HPDE6-E6E7 (cell line): ENCODE results near the gene DNAJC12.
"Not testable (repeated sequence)": the region's sequence is repeated elsewhere in the genome, so short reads cannot be mapped to it uniquely, and the experiment has no call there.

Experiments used
- DNase-seq: peaks from one replicate; pipeline ENCODE4 v3.0.0; 2011; ENCODE audit warnings: missing footprints; ENCODE audit errors: extremely low spot score

Gene DNAJC12

GRCh38 chr10:67793313-67793712, 44.7 kb downstream of the DNAJC12 start:
- no peak for DNase-seq

DNA sequence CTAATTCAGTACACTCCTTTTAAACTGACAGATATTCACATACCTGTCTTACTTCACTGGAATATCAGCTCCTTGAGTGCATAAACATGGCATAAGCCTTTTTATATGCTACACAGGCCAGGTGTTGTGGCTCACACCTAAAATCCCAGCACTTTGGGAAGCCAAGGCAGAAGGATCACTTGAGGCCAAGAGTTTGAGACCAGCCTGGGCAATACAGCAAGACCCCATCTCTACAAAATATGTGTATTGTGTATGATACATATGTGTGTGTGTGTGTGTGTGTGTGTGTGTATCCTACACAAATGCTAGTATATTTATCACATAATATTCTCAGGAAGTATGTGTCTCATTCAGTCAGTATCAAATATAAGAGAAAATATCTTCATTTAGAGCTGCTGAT, 45.3 kb downstream of the DNAJC12 start:
- DNase-seq: no peak

- DNase-seq: no peak
Measured at GRCh38 chr10:67790534-67791408, 47.2 kb downstream of the DNAJC12 start.

GRCh38 chr10:67789769-67790168, 48.2 kb downstream of the DNAJC12 start:
- DNase-seq: no peak

DNA sequence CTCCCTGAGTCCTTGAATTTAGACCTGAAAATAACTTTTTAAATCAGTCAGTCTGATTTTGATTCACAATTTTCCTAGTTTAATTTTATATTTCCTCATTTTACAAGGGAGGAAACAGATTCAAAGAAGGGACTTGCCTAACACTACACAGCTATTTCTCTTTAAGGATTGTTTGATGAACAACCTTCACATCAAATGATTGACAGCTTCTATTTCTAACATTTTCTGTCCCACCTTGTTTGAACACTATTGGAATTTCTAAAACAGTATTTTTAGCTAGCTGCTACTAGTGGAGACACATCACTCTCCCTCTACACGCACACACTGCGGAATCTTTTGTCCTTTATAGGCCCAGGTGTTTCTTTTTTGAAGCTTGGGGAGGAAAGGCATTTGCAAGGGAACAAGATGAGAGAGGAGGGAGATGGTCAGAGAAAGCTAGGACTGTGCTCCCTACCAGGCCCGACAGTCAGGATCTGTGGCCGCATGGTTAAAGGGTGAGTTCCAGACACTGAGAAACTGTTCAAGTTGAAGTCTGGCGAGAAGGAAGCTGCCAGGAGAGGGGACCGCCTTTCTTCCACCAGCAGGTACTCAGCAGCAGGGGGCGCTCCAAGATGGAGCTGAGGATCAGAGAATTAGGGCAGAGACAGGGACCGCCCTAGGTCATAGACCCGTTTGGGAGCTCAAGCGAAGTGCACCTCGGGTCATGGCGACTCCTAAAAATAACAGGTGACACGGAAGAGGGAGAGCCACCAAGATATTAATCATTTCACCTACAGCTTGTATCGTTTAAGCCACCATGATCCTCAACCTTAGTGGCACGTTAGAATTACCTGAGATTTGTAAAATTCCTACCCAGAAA, 49.7 kb downstream of the DNAJC12 start:
- DNase-seq: peak; percentile 60

DNA sequence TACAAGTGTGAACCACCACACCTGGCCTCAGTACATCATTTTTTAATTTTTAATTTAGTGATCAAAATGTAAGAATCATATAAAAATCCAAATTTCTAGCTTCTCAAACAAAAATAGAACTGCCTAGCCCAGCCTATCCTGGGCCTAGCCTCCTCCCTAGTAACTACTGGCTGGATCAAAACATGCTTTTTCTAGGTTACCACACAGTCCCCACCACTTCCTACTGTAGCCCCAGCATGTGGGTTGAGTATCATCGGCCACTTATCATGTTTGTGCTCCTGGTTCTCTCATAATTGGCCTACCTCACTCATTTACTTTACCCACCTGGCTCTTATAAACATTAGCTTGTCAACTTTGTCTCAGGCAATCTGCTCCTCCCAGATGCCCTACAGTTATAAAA, 52.9 kb downstream of the DNAJC12 start:
- no peak for DNase-seq

- no peak for DNase-seq
Measured at GRCh38 chr10:67784474-67784873, 53.5 kb downstream of the DNAJC12 start.

GRCh38 chr10:67783606-67784294, 54.2 kb downstream of the DNAJC12 start:
- DNase-seq: no peak

GRCh38 chr10:67782530-67782929, 55.5 kb downstream of the DNAJC12 start:
- no peak for DNase-seq

- DNase-seq: no peak
Measured at GRCh38 chr10:67780759-67781538, 57.0 kb downstream of the DNAJC12 start.

- not testable (repeated sequence) for DNase-seq
Measured at GRCh38 chr10:67780204-67780621, 57.8 kb downstream of the DNAJC12 start.

DNA sequence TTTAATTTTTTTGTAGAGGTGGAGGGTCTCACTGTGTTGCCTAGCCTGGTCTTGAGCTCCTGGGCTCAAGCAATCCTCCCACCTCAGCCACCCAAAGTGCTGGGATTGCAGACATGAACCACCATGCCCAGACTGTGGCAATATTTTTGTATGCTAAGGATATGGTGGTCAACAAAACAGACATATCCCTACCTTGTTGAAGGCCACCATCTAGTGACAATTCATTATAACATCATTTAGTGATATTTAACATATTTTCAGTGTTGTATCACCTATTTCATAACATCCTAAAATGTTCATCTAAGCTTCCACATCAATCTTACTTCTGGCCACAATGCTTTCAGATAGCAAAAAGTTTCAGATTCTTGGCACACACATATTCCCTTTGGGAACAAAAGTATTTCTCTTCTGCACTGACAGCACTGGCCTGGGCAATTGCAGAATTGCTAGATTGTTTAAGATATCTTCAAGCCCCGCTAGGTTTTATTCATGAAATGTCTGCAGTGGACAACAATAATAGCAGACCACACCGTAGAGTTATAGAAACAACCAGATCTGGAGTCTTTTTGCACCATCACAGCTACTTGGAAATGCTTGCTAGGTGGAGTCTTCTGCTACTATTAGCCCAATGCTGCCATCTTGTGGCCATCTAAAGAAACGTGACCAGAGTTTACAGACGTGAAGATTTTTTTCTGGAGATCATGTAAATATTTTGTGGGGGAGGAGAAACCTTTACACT, 58.4 kb downstream of the DNAJC12 start:
- peak; percentile 33 for DNase-seq

GRCh38 chr10:67776371-67776770, 61.6 kb downstream of the DNAJC12 start:
- no peak for DNase-seq

DNA sequence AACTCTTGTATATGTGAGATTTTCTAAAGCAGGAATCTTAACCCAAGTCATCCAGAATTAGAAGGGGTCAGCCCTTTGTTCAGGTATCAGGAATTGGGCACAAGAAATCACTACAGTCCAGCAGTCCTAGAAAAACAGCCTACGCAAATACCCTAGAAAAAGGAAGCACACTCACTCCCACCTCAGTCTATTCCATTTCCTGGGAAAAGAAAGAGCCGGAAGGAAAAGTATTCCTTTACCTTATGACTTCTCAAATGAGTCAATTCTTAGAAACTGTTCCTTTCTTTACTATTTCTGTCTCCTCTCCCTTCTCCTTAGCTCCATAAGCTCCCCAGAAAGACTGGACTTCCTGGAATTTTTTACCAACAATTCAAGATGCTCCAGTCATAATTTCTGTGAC, 62.7 kb downstream of the DNAJC12 start:
- no peak for DNase-seq

GRCh38 chr10:67772894-67773511, 65.0 kb downstream of the DNAJC12 start:
- DNase-seq: no peak

GRCh38 chr10:67772151-67772550, 65.8 kb downstream of the DNAJC12 start:
- no peak for DNase-seq

DNA sequence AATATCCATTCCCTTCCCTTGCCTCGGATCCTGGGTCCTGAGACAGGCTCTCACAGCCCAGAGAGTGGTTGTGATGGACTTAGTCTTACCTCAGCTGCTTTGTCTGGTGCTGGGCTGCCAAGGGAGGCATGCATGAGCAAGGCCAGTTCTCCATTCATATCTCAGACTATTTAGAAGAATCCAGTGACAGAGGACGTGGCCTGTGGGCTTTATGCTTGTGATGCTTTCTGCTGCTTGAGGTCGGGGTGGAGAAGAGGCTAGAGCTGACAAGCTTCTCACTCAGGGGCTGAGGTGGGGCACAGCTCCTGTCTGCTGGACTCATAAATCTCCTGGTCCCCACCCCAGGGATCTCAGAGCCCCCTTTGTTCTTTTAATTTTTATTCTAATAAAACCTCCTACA, 66.8 kb downstream of the DNAJC12 start:
- DNase-seq: no peak

DNA sequence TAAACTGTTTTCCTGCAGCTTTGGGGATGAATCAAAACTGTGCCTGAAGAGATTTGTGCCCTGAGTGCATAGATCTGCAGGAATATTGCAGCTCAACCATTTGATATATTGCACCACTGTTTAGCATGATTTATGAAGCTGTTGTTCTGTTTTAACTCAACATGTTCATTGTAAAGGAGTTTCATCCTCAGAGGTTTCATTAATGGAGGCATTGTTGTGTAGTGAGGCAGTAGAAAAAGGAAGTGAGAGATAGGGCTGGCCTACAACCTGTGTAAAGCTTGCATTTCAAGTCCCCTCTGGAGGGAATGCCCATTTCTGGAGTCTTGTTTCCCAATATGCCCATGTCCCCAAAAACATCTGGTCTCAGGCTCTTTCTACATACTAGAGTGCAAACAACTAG, 67.5 kb downstream of the DNAJC12 start:
- DNase-seq: no peak

DNA sequence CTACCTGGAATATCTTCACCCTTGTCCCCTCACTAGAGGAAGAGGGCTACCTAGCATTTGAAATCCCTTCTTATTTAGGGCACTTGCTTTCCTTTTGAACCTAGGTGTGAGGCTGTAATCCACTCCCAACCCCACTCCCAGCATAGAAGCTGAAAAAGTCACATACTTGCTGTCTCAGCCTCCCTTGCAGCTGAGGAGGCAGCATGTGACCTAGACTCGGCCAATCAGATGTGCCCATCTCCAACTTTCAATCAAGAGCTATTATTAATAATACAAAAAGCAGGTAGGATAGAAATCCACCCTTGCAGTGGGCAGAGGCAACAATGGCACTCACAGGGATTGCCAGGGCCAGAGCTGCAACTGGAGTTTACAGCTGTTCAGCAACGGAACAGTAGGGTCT, 70.7 kb downstream of the DNAJC12 start:
- no peak for DNase-seq
